Measurements from ENCODE around the gene CDHR5. TPM values are rescaled to one million over a fixed set of nuclear protein-coding genes. Genes with fewer than 3 reads are reported as not detected.

CDHR5 gene
- polyA plus RNA-seq, 1 donor = 763 TPM

- no peaks in the 10 kb centered on the region for H3K27me3 ChIP-seq (ENCODE audit: control insufficient read depth, insufficient read depth, low read length)
- H3K36me3 ChIP-seq (ENCODE audit: control insufficient read depth, insufficient read depth, low read length) = peaks cover 86% of the 10 kb centered on the region
- no peaks in the 10 kb centered on the region for H3K4me1 ChIP-seq (ENCODE audit: control insufficient read depth, insufficient read depth, low read length)
- no CpG with 5 or more reads among the region's 30 CpGs for WGBS (ENCODE audit: insufficient coverage, low lambda C conversion rate)
- no peak for DNase-seq
- H3K4me3 ChIP-seq (ENCODE audit: low read length) = no peak overlapping the region
- H3K9me3 ChIP-seq (ENCODE audit: control insufficient read depth, low read depth, low read length) = no peaks in the 10 kb centered on the region
- no peak overlapping the region for H3K27ac ChIP-seq (ENCODE audit: low read length)
Measured at GRCh38 chr11:598005-598680, 26.6 kb downstream of the CDHR5 start.

GRCh38 chr11:597166-597725, 27.5 kb downstream of the CDHR5 start:
- Histone ChIP-seq H3K4me3 (ENCODE audit: low read length) (no peak overlapping the region), H3K36me3 (ENCODE audit: control insufficient read depth, insufficient read depth, low read length) (peaks cover 89% of the 10 kb centered on the region), H3K9me3 (ENCODE audit: control insufficient read depth, low read depth, low read length) (no peaks in the 10 kb centered on the region), H3K27me3 (ENCODE audit: control insufficient read depth, insufficient read depth, low read length) (no peaks in the 10 kb centered on the region), H3K4me1 (ENCODE audit: control insufficient read depth, insufficient read depth, low read length) (no peaks in the 10 kb centered on the region), H3K27ac (ENCODE audit: low read length) (no peak overlapping the region)
- no CpG with 5 or more reads among the region's 29 CpGs for WGBS (ENCODE audit: insufficient coverage, low lambda C conversion rate)
- DNase-seq = no peak

- DNase-seq = no peak
- WGBS (ENCODE audit: insufficient coverage, low lambda C conversion rate) = no CpG with 5 or more reads among the region's 10 CpGs
- Histone ChIP-seq H3K9me3 (ENCODE audit: control insufficient read depth, low read depth, low read length) (no peaks in the 10 kb centered on the region), H3K36me3 (ENCODE audit: control insufficient read depth, insufficient read depth, low read length) (peaks cover 86% of the 10 kb centered on the region), H3K4me3 (ENCODE audit: low read length) (no peak overlapping the region), H3K27me3 (ENCODE audit: control insufficient read depth, insufficient read depth, low read length) (no peaks in the 10 kb centered on the region), H3K27ac (ENCODE audit: low read length) (no peak overlapping the region), H3K4me1 (ENCODE audit: control insufficient read depth, insufficient read depth, low read length) (no peaks in the 10 kb centered on the region)
Measured at GRCh38 chr11:596374-596773, 28.4 kb downstream of the CDHR5 start.

DNA sequence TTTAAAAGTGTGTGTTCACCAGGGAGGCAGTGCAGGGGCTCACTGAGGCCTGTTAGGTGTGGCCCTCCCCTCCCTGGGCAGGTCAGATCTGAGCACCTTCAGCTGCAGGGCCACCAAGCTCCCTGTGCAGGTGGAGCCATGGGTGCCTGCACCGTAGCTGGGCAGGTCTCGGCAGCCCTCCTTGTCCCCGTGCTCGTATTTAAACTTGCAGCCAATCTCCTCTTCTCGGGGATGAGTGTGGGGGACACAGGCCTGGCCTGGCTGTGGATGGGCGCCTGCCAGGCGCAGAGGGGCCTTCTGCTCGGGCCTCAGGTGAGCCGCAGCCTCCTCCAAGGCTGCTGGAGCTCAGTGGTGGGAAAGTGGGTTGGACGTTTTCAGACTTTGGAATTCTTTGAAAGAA, 29.4 kb downstream of the CDHR5 start:
- no peak overlapping the region for H3K27ac ChIP-seq (ENCODE audit: low read length)
- H3K4me1 ChIP-seq (ENCODE audit: control insufficient read depth, insufficient read depth, low read length) = no peaks in the 10 kb centered on the region
- H3K4me3 ChIP-seq (ENCODE audit: low read length) = no peak overlapping the region
- WGBS (ENCODE audit: insufficient coverage, low lambda C conversion rate) = no CpG with 5 or more reads among the region's 10 CpGs
- H3K9me3 ChIP-seq (ENCODE audit: control insufficient read depth, low read depth, low read length) = no peaks in the 10 kb centered on the region
- H3K36me3 ChIP-seq (ENCODE audit: control insufficient read depth, insufficient read depth, low read length) = peaks cover 88% of the 10 kb centered on the region
- no peak for DNase-seq
- no peaks in the 10 kb centered on the region for H3K27me3 ChIP-seq (ENCODE audit: control insufficient read depth, insufficient read depth, low read length)

GRCh38 chr11:593347-593746, 31.4 kb downstream of the CDHR5 start:
- H3K4me3 ChIP-seq (ENCODE audit: low read length) = no peak overlapping the region
- DNase-seq = no peak
- H3K36me3 ChIP-seq (ENCODE audit: control insufficient read depth, insufficient read depth, low read length) = peaks cover 91% of the 10 kb centered on the region
- no peak overlapping the region for H3K27ac ChIP-seq (ENCODE audit: low read length)
- H3K4me1 ChIP-seq (ENCODE audit: control insufficient read depth, insufficient read depth, low read length) = peaks cover 3% of the 10 kb centered on the region
- H3K27me3 ChIP-seq (ENCODE audit: control insufficient read depth, insufficient read depth, low read length) = no peaks in the 10 kb centered on the region
- no peaks in the 10 kb centered on the region for H3K9me3 ChIP-seq (ENCODE audit: control insufficient read depth, low read depth, low read length)
- WGBS (ENCODE audit: insufficient coverage, low lambda C conversion rate) = no CpG with 5 or more reads among the region's 21 CpGs

GRCh38 chr11:592918-593317, 31.8 kb downstream of the CDHR5 start:
- Histone ChIP-seq H3K27me3 (ENCODE audit: control insufficient read depth, insufficient read depth, low read length) (no peaks in the 10 kb centered on the region), H3K9me3 (ENCODE audit: control insufficient read depth, low read depth, low read length) (no peaks in the 10 kb centered on the region), H3K4me1 (ENCODE audit: control insufficient read depth, insufficient read depth, low read length) (peaks cover 6% of the 10 kb centered on the region), H3K27ac (ENCODE audit: low read length) (no peak overlapping the region), H3K4me3 (ENCODE audit: low read length) (no peak overlapping the region), H3K36me3 (ENCODE audit: control insufficient read depth, insufficient read depth, low read length) (peaks cover 91% of the 10 kb centered on the region)
- DNase-seq = no peak
- no CpG with 5 or more reads among the region's 10 CpGs for WGBS (ENCODE audit: insufficient coverage, low lambda C conversion rate)

- peaks cover 91% of the 10 kb centered on the region for H3K36me3 ChIP-seq (ENCODE audit: control insufficient read depth, insufficient read depth, low read length)
- H3K9me3 ChIP-seq (ENCODE audit: control insufficient read depth, low read depth, low read length) = no peaks in the 10 kb centered on the region
- DNase-seq = no peak
- no peak overlapping the region for H3K27ac ChIP-seq (ENCODE audit: low read length)
- no CpG with 5 or more reads among the region's 22 CpGs for WGBS (ENCODE audit: insufficient coverage, low lambda C conversion rate)
- no peak overlapping the region for H3K4me3 ChIP-seq (ENCODE audit: low read length)
- H3K4me1 ChIP-seq (ENCODE audit: control insufficient read depth, insufficient read depth, low read length) = peaks cover 11% of the 10 kb centered on the region
- no peaks in the 10 kb centered on the region for H3K27me3 ChIP-seq (ENCODE audit: control insufficient read depth, insufficient read depth, low read length)
Measured at GRCh38 chr11:592501-592900, 32.3 kb downstream of the CDHR5 start.

- no peaks in the 10 kb centered on the region for H3K9me3 ChIP-seq (ENCODE audit: control insufficient read depth, low read depth, low read length)
- H3K4me1 ChIP-seq (ENCODE audit: control insufficient read depth, insufficient read depth, low read length) = peaks cover 26% of the 10 kb centered on the region
- no peak for DNase-seq
- no peaks in the 10 kb centered on the region for H3K27me3 ChIP-seq (ENCODE audit: control insufficient read depth, insufficient read depth, low read length)
- peaks cover 91% of the 10 kb centered on the region for H3K36me3 ChIP-seq (ENCODE audit: control insufficient read depth, insufficient read depth, low read length)
- H3K27ac ChIP-seq (ENCODE audit: low read length) = no peak overlapping the region
- WGBS (ENCODE audit: insufficient coverage, low lambda C conversion rate) = no CpG with 5 or more reads among the region's 11 CpGs
- H3K4me3 ChIP-seq (ENCODE audit: low read length) = no peak overlapping the region
Measured at GRCh38 chr11:590997-591396, 33.8 kb downstream of the CDHR5 start.

- no peak for DNase-seq
- Histone ChIP-seq H3K36me3 (ENCODE audit: control insufficient read depth, insufficient read depth, low read length) (peaks cover 79% of the 10 kb centered on the region), H3K4me1 (ENCODE audit: control insufficient read depth, insufficient read depth, low read length) (peaks cover 26% of the 10 kb centered on the region), H3K27me3 (ENCODE audit: control insufficient read depth, insufficient read depth, low read length) (no peaks in the 10 kb centered on the region), H3K4me3 (ENCODE audit: low read length) (no peak overlapping the region), H3K9me3 (ENCODE audit: control insufficient read depth, low read depth, low read length) (no peaks in the 10 kb centered on the region), H3K27ac (ENCODE audit: low read length) (no peak overlapping the region)
- WGBS (ENCODE audit: insufficient coverage, low lambda C conversion rate) = 100% methylated on average over 3 of the region's 26 CpGs
Measured at GRCh38 chr11:589798-590197, 35.0 kb downstream of the CDHR5 start.

GRCh38 chr11:587978-588380, 36.8 kb downstream of the CDHR5 start:
- Histone ChIP-seq H3K4me1 (ENCODE audit: control insufficient read depth, insufficient read depth, low read length) (peaks cover 26% of the 10 kb centered on the region), H3K36me3 (ENCODE audit: control insufficient read depth, insufficient read depth, low read length) (peaks cover 79% of the 10 kb centered on the region), H3K4me3 (ENCODE audit: low read length) (no peak overlapping the region), H3K27ac (ENCODE audit: low read length) (peak overlapping the region; percentile 91), H3K27me3 (ENCODE audit: control insufficient read depth, insufficient read depth, low read length) (no peaks in the 10 kb centered on the region), H3K9me3 (ENCODE audit: control insufficient read depth, low read depth, low read length) (no peaks in the 10 kb centered on the region)
- WGBS (ENCODE audit: insufficient coverage, low lambda C conversion rate) = no CpG with 5 or more reads among the region's 6 CpGs
- peak; percentile 95 to 96 for DNase-seq

DNA sequence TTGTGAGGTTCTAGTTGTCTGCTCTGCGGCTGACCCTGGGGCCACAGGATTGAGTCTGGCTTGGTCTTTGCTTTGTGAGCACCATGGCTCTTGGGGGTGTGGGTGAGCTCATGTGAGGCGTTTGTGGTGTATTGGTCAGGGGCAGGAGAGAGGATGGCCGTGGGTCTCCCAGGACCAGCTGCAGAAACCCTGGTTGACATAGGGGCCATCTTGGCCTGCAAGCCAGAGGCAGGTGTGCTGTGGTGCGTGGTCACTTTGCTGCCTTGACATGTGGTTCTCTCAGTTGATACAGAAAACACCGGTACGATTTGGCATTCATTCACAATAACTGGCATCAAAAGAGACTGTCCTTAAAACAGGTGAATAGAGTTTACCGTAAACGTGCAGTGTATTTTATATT, 37.2 kb downstream of the CDHR5 start:
- Histone ChIP-seq H3K9me3 (ENCODE audit: control insufficient read depth, low read depth, low read length) (no peaks in the 10 kb centered on the region), H3K27me3 (ENCODE audit: control insufficient read depth, insufficient read depth, low read length) (no peaks in the 10 kb centered on the region), H3K27ac (ENCODE audit: low read length) (peak overlapping the region; percentile 91), H3K4me1 (ENCODE audit: control insufficient read depth, insufficient read depth, low read length) (peaks cover 26% of the 10 kb centered on the region), H3K36me3 (ENCODE audit: control insufficient read depth, insufficient read depth, low read length) (peaks cover 78% of the 10 kb centered on the region), H3K4me3 (ENCODE audit: low read length) (no peak overlapping the region)
- no CpG with 5 or more reads among the region's 8 CpGs for WGBS (ENCODE audit: insufficient coverage, low lambda C conversion rate)
- DNase-seq = no peak

Data from large intestine (tissue), 3 donors.